HL-60/S4 (cell line): ENCODE data around the gene SRRM2.
"Not testable (repeated sequence)": the region's sequence is repeated elsewhere in the genome, so short reads cannot be mapped to it uniquely, and the experiment has no call there.

Experiments used
- in situ Hi-C: fragments of 300-500 bp; cut with MboI; formaldehyde crosslinking; loops from 2 replicates; pipeline ENCODE4 v1.14.3; 2022; ENCODE audit warnings: low sequenced_read_pairs

Gene SRRM2

DNA sequence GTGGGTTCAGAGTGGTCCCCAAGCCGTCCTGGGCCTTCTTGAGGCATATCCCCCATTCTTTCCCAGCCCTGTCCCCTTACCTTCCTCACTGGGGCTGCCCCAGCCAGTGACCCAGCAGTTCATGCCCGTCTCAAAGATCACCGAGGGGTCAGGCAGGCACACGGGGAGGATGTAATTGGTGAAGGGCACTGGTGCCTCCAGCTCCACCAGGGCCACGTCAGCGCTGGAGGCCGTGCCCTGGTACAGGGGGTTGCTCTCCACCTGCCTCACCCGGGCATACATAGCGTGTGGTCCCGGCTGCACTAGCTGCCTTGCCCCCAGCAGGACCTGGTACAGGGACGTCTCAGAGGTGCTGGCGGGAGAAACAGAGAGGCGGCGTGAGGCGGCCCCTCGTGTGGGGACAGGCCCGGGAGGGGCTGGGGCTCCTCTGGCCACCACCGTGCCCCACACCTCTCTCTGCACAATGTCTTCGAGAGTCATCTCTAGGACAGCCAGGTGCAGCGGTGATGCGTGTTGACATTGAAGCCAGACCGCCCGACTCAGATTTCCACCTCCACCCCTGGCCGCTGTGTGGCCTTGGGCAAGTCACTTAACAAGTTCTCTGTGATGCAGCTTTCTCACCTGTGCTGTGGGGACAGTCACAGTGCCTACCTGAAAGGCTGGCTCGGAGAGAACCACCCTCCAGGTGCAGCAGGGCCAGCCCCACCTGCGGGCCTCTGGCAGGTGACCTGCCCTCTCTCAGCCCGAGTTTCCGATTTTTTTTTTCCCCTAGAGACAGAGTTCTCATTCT is 38.3 kb upstream of the SRRM2 start:
- in situ Hi-C loops, result no loop called here

DNA sequence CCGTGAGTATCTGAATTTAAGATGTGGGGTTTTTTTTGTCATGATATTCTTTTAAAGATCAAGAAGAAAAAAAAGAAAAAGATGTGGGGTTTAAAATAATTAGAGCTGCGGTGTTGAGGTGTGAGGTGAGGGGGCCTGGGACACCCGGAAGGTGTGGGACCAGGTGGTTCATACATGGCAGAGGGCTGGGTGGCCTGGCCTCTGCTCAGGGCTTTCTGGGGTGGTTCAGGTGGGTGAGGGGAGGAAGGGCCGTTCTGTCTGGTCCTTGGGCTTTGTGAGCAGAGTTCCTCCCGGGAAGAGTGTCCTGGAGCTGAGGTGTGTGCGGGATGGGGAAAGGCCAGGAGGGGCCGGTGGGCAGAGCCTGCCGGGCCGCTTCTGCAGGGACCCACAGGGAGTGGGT is 37.4 kb upstream of the SRRM2 start:
- in situ Hi-C loops, result no loop called here

DNA sequence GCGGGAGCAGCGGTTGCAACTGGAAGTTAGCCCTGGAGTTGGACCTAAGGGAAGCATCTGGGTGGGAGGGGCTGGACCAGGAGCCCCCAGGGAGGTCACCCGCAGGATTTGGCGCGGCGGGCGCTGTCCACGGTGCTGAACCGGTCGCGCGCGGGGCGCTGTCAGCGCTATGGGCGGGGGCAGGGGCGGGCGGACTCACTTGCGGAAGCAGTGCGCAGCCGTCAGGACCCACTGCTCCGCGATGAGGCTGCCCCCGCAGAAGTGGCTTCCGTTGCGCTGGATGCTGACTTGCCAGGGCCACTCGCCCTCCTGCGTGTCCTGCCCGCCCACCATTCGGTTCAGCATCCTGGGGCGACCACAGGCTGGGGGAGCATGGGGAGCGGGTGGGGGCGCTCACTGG is 36.9 kb upstream of the SRRM2 start:
- in situ Hi-C loops, result no loop called here

GRCh38 chr16:2715966-2716885 is 36.2 kb upstream of the SRRM2 start:
- in situ Hi-C loops, result no loop called here

- in situ Hi-C loops, result no loop called here
Observed at GRCh38 chr16:2716948-2717347, 35.5 kb upstream of the SRRM2 start.

GRCh38 chr16:2717383-2718263 is 34.8 kb upstream of the SRRM2 start:
- in situ Hi-C loops, result no loop called here

DNA sequence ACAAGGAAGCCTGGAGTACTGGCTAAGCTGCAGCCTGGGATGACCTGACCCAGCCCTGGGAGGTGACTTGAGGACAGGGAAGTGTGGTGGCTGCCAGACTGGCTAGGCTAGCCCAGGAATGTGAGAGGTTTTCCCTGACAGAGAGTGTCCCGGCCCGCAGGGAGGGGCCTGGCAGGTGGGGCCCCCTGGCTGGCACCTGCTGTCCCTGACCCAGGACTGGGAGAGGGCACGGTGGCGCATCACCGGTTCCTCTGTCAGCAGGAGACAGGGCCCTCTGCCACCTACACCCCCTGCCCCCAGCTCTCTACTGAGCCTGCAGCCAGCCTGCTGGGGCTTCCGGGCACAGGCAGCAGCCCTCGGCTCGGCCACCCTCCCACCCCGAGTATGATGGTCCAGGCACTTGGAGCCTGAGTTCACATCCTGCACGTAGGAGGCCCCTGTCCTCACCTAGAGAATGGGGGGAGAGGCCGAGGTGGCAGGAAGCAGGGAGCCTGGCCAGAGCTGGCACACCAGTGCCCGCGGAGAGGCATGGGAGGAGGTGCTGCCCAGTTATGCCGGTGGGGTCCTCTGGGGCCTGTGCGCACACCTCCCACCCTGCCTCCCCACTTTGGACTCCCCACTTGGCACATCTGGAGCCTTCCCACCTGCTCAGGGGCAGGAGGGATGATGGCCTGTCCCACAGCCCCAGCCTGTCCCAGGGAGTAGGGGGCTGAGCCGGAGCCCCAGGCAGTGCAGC is 32.9 kb upstream of the SRRM2 start:
- in situ Hi-C loops, result no loop called here

GRCh38 chr16:2720064-2720457 is 32.4 kb upstream of the SRRM2 start, which contains the start of gene PRSS27:
PRSS27 (minus strand) TSS chr16:2720224; CDS start chr16:2720160, 64 bp downstream.
- in situ Hi-C loops, result no loop called here

DNA sequence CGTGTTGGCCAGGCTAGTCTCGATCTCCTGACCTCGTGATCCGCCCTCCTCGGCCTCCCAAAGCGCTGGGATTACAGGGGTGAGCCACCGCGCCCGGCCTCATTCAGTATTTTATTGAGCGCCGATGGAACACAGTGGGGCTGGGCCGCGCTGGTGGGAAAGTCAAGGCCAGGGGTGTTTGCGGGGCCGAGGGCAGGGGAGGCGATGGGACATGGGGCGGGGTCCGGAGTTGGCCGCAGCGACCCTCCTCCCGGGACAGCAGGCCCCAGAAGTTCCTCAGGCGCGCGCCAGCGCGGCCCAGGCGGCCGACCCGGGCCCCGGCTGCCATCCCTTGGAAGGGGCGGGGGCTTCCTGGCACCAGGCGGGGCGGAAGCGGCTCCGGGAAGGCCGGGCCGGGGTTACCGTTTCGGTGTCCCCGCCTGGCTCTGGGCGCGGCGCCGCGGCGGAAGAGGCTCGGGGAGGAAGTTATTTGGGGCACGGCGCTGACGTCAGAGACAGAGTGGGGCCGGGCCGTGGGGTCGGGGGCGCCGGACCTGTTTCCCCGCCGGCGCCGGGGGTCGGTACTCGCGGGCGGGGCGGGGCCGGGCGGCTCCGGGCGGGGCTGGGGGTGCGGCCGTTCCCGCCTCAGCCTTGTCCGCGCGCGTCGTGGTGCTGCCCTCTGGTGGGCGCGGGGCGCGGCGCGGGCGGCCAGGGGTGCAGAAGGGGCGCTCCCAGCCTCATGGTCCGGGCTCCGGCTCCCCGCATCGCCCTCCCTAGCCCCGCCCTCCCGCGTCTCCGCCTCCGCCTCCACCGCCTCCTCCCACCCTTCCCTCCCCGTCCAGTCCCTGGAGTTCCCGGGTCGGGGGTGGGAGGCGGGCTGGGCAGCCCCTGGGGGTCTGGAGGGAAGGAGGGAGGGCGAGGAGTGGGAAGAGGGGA is 31.5 kb upstream of the SRRM2 start:
- in situ Hi-C loops, result no loop called here

DNA sequence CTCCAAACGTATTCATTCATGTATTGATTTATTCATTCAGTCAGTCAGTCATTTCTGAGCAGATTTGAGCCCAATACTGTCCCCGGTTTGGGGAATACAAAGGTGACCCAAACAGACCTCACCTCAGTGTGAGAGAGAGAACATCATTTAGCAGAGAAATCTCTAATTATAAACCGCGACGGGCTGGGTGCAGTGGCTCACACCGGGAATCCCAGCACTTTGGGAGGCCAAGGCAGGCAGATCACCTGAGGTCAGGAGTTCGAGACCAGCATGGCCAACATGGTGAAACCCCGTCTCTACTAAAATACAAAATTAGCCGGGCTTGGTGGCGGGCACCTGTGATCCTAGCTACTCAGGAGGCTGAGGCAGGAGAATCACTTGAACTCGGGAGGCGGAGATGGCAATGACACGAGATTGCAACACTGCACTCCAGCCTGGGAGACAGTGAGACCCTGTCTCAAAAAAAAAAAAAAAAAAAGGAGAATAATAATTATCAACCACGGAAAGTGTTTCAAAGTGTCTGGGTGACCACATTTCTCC is 30.7 kb upstream of the SRRM2 start:
- in situ Hi-C loops, result not testable (repeated sequence)

DNA sequence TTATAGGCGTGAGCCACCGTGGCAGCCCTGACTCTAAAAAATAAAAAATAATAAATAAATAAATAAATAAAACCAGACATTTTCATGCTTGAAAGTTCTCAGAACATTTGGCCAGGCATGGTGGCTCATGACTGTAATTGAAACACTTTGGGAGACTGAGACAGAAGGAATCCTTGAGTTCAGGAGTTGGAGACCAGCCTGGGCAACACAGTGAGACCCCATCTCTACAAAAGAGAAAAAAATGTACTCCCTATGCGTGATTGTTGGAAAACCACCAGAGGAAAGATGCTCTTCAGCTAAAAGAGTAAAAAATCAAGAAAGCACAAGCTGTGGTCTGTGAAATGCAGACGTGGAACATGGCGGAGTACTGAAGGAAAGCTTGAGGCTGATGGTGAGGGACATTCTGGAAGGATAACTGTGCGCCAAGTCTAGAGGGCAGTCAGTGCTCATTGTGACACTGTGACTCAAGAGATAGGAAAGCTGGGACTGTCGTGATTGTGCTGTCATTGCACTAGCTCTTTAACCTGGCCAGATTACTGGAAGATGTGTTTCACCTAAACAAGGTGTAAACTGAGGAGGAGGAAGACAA is 28.3 kb upstream of the SRRM2 start:
- in situ Hi-C loops, result no loop called here

DNA sequence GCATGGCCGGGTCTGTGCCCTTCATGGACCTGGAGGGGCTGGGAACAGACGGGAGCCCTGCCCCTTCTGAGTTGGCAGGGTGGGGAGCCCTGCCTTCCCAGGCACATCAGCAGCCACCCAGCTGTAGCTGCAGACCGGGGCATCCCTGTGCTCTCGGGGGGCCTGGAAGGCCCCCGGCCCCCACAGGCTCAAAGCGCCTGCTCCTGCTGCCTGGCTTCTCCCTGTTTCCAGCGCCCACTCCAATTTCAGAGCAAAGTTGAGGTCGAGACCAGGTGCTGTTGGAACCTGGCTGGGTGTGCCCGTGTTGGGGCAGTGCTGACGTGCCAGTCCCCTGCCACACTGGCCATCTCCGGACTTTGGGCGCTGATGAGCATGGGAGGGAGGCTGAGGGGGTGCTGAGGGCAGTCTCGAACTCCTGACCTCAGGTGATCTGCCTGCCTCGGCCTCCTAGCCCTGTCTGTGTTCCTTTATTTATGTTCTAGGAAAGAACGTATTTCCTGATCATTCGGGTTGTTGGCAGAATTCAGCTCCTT is 27.6 kb upstream of the SRRM2 start:
- in situ Hi-C loops, result no loop called here

DNA sequence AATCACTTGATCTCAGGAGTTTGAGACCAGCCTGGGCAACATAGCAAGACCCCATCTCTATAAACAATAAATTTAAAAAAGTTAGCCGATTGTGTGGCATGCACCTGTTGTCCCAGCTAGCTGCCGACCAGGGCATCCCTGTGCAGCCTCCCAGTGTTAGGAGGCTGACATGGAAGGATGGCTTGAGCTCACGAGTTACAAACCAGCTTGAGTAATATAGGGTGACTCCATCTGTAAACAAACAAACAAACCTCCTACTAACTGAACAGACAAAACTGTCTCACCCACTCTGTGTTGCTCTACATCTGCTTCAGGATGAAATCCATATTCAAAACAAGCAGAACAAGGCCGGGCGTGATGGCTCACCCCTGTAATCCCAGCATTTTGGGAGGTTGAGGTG is 25.5 kb upstream of the SRRM2 start:
- in situ Hi-C loops, result no loop called here

- in situ Hi-C loops, result no loop called here
Observed at GRCh38 chr16:2728034-2728433, 24.4 kb upstream of the SRRM2 start.

- in situ Hi-C loops, result no loop called here
Observed at GRCh38 chr16:2734844-2735515, 17.5 kb upstream of the SRRM2 start.

- in situ Hi-C loops, result no loop called here
Observed at GRCh38 chr16:2736476-2737237, 15.8 kb upstream of the SRRM2 start.

DNA sequence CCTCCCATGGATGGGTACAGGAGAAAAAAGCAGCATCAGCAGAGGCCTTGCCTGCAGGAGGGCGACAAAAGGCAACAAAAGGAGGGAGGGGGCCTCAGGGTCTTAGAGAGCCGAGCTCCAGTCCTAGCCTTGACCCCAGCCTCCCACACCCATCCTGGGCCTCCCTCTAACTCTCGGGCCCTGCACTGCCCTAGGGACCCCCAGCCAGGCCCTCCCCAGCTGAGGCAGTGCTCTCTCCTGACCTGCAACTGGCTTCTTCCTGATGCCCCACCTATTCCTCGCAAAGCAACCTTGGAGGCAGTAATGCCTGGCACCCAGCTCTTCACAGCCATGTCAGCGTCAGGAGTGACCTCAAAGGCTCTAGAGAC is 15.2 kb upstream of the SRRM2 start:
- in situ Hi-C loops, result no loop called here
